ENCODE results near the gene PNMA8C. TPM values are rescaled to one million over a fixed set of nuclear protein-coding genes. Genes with fewer than 3 reads are reported as not detected.

Gene PNMA8C
- not detected for total RNA-seq

GRCh38 chr19:46428239-46429135 is at the start of gene PNMA8C:
PNMA8C (minus strand) TSS chr19:46428936; CDS start chr19:46428359, 577 bp downstream.
- ChIA-PET CTCF (interaction anchor here (0.6 kb wide), 1 partner anchor 508 kb away, joined by 3 read pairs; no protein-coding TSS in a partner anchor), POLR2A (no interaction called here)

DNA sequence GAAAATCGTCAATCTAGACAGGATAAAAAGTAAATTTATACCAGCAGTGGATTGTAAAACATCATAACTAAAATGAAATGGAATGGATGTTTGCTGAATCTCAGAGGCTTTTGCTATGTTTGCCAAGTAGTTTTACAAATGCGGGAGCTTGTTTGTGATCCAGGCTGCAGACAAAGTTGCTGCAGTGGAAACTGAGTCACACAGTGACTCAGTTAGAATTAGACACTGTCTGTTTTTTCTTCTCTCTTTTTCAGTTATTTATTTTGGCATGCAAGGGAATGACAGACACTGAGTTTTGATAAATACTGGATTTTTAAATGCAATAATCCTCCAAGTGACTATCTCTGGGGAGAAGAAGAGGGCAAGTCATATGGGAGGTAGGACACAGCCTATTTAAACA is 47.2 kb upstream of the PNMA8C start:
- ChIA-PET POLR2A (no interaction called here), CTCF (no interaction called here)

GRCh38 chr19:46474211-46474610 is 45.5 kb upstream of the PNMA8C start:
- POLR2A ChIA-PET, result no interaction called here

GRCh38 chr19:46472592-46472991 is 43.9 kb upstream of the PNMA8C start:
- CTCF ChIA-PET, result interaction anchor here (1.2 kb wide), 1 partner anchor 77 kb away, joined by 5 read pairs; no protein-coding TSS in a partner anchor
- POLR2A ChIA-PET, result no interaction called here

More at GRCh38 chr19:46474211-46474610, 45.5 kb upstream of the PNMA8C start:
- CTCF ChIA-PET, result interaction anchor here (0.9 to 2.1 kb wide), 3 partner anchors 13 to 78 kb away, joined by 3 to 4 read pairs (median 4); no protein-coding TSS in a partner anchor

- CTCF ChIA-PET, result interaction anchor here (1.2 kb wide), 1 partner anchor 76 kb away, joined by 5 read pairs; no protein-coding TSS in a partner anchor
These were observed 43.2 kb upstream of the PNMA8C start for GRCh38 chr19:46471811-46472543.

DNA sequence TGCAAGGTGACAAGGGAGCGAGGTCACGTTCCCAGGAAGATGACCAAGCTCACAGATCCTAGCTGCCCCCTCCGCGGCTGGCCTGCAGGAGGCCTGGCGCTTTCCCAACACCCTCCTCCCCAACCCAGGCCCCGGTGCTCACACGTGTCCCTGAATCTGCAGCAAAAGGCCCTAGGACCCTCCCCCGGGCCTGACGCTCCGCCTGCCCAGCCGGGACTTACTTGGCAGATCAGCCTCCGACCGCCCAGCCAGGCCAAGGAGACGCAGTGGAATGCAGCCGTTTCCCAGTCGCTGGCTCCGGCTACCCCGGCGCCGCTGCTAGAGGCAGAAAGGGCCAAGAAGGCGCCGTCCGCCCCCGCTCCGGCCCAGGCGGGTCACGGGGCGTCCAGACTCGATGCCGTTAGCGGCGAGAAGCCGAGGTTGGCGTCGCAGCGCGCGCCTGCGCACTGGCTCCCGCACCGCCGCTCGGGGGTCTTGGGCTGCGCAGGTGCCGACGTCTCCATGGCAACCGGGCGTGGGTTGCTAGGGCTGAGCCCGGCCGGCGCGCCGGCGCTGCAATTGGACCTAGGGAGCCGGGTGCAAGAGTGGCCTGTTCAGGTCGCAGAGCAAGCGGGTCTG is 42.5 kb upstream of the PNMA8C start, which contains the start of gene PNMA8A:
TSS of gene PNMA8A (minus strand) at position 448 of the 618 bp plus-strand sequence. CDS start 528 bp downstream, outside the sequence.
- POLR2A ChIA-PET, result no interaction called here
- CTCF ChIA-PET, result interaction anchor here (0.9 to 1.2 kb wide), 3 partner anchors 13 to 76 kb away, joined by 3 to 5 read pairs (median 4); no protein-coding TSS in a partner anchor

More at GRCh38 chr19:46471811-46472543, 43.2 kb upstream of the PNMA8C start:
- POLR2A ChIA-PET, result no interaction called here

- POLR2A ChIA-PET, result no interaction called here
These were observed 41.6 kb upstream of the PNMA8C start for GRCh38 chr19:46470376-46470775.

DNA sequence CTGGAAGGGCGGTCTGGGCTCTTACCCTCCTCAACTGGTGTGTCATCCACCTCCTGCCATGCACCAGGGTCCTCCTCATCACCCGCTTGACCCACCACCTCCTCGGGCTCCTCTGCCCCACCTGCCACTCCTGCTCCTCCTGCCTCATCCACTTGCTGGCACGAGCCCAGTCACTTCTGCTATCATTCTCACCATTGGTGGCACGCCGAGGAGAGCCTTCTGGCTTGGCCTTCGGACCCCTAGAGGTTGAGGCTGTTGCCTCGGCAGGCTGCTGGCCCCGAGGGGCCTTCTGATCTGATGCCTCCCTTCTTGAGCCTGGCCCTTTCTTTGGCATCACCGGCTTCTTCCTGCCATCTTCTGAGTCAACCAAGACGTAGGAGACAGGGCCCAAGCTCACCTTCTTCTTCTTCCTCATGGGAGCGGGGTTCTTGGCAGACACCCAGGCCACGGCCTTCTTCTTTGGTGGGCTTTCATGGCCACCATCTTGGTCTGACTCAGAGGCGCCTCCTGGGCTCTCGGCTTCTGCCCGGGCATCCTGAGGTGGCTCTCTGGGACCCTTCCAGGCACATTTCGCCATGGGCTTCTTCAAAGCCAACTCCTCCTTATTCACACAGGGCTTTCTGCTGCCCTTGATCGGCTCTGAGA is 40.9 kb upstream of the PNMA8C start:
- CTCF ChIA-PET, result interaction anchor here (1.2 to 1.5 kb wide), 2 partner anchors 15 to 75 kb away, joined by 4 to 6 read pairs; no protein-coding TSS in a partner anchor
- POLR2A ChIA-PET, result no interaction called here

More at GRCh38 chr19:46470376-46470775, 41.6 kb upstream of the PNMA8C start:
- CTCF ChIA-PET, result interaction anchor here (0.9 to 1.5 kb wide), 3 partner anchors 14 to 75 kb away, joined by 3 to 6 read pairs (median 4); no protein-coding TSS in a partner anchor

DNA sequence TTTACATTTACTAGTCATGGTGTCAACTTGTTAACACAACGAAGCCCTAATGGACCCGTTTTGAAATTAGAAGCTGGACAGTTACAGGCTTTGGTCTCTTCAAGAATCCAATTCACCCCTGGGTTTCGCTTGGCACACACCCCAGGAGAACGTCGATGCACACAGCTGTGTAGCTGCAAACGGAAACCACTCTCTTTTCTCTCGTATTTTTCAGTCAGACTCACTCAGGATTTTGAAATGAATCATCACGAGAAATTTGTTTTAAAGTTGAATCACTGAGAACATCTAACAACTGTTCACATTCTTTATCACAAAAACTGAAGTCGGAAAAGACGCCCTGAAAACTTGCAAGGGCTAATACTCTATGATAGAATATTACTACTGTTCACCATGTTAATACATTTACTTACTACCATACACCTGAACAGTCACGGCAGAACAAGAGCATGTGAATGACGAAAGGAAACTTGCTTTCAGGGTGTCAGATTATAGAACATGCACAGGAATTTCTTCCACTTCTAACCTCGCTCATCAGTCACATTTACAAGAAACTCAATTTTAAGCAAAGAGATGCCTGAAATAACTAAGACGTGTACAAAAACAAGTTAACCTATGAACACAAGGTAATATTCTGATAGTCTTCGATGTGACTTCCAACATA is 37.9 kb upstream of the PNMA8C start:
- ChIA-PET POLR2A (no interaction called here), CTCF (interaction anchor here (0.7 kb wide), 2 partner anchors 37 to 414 kb away, joined by 3 read pairs; no protein-coding TSS in a partner anchor)

GRCh38 chr19:46463516-46463915 is 34.8 kb upstream of the PNMA8C start:
- POLR2A ChIA-PET, result no interaction called here
- CTCF ChIA-PET, result interaction anchor here (0.5 to 1.2 kb wide), 2 partner anchors 68 to 486 kb away, joined by 3 read pairs; no protein-coding TSS in a partner anchor

GRCh38 chr19:46461537-46461936 is 32.8 kb upstream of the PNMA8C start:
- ChIA-PET POLR2A (no interaction called here), CTCF (interaction anchor here (1.0 kb wide), 1 partner anchor 10 kb away, joined by 3 read pairs; no protein-coding TSS in a partner anchor)

DNA sequence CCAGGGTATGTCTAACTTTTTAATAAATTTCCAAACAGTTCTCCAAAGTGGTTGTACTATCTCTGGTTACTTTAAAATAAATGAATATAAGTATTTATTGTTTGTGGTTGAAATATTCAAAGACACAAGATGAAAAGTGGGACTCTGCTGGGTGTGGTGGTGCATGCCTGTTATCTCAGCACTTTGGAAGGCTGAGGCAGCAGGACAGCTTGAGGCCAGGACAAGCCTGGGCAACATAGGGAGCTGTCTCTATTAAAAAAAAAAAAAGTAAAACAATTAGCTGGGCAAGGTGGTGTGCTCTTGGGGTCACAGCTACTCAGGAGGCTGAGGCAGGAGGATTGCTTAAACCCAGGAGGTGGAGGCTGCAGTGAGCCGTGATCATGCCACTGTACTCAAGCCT is 32.2 kb upstream of the PNMA8C start:
- POLR2A ChIA-PET, result no interaction called here
- CTCF ChIA-PET, result interaction anchor here (1.0 kb wide), 1 partner anchor 10 kb away, joined by 3 read pairs; no protein-coding TSS in a partner anchor

- CTCF ChIA-PET, result no interaction called here
- POLR2A ChIA-PET, result no interaction called here
These were observed 31.3 kb upstream of the PNMA8C start for GRCh38 chr19:46460055-46460454.

DNA sequence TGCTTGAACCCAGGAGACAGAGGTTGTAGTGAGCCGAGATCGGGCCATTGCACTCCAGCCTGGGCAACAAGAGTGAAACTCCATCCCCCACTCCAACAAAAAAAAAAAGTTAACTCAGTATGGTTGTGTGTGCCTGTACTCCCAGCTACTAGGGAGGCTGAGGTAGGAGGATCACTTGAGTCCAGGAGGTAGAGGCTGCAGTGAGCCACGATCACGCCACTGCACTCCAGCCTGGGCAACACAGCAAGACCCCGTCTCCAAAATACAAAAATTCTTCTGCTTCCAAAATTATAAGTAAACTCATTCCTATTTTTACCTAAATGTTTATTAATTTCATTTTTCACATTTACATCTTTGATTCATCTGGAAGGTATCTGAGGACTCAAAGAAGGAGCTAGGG is 28.2 kb upstream of the PNMA8C start:
- POLR2A ChIA-PET, result no interaction called here
- CTCF ChIA-PET, result no interaction called here

DNA sequence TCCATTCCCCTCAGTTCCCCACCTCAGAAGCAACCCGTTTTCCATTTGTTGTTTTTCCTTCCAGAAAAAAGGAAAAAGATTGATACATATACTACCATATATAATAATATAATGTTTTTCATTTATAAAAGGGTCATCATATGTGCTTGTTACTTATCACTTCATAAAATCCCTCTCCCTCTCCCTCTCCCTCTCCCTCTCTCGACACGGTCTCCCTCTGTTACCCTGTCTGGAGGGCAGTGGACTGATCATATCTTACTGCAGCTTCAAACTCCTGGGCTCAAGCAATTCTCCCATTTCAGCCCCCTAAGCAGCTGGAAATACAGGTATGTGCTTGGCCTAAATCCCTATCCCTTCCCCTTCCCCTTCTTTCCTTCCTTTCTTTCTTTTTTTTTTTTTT is 25.5 kb upstream of the PNMA8C start:
- ChIA-PET POLR2A (no interaction called here), CTCF (interaction anchor here (0.7 kb wide), 1 partner anchor 40 kb away, joined by 3 read pairs; no protein-coding TSS in a partner anchor)

- ChIA-PET CTCF (no interaction called here), POLR2A (no interaction called here)
These were observed 24.9 kb upstream of the PNMA8C start for GRCh38 chr19:46453661-46454060.

DNA sequence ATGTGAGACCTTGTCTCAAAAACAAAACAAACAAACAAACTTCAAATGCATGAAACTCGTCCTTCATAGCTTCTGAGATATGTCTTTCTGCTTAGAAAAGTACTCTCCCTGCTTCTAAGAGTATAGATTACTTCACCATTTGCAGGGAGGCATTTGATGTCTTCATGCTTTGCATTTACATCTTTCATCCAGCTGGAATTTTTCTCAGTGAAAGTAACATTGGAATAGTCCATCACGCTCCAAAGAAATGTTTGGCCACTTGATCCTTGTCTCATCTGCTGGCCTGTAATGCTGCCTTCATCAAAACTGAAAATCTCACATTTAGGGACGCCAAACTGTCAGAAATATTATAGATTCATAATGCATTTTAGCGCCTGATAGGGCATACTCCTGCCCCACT is 23.4 kb upstream of the PNMA8C start:
- CTCF ChIA-PET, result interaction anchor here (1.0 kb wide), 1 partner anchor 16 kb away, joined by 3 read pairs; no protein-coding TSS in a partner anchor
- POLR2A ChIA-PET, result no interaction called here

DNA sequence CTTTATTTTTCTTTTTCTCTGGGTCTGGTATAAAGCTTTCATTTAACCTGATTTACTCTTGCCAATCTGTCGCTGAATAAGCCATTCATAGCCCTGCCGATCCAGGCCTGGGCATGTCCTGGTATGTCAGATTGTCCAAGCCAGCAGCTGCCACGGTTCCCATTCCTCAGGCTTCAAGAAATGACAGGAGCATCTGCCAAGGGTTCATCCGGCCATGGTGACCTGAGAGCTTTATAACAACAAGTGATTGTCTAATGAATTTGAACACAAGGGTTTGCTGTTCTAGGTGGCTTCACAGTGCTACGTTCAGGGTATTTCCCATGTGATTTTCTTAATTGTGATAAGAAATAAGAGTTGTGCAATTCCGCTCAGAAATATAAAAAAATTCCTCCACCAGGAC is 22.6 kb upstream of the PNMA8C start:
- ChIA-PET CTCF (interaction anchor here (0.9 to 1.0 kb wide), 2 partner anchors 10 to 17 kb away, joined by 3 read pairs; no protein-coding TSS in a partner anchor), POLR2A (interaction anchor here (0.7 kb wide), 1 partner anchor 15 kb away, joined by 3 read pairs; no protein-coding TSS in a partner anchor)

Measured in activated CD8-positive, alpha-beta memory T cell treated with anti-CD3 and anti-CD28 coated beads for 36 hours (primary cell).